Globus pallidus (tissue), 1 donor: ENCODE measurements around the gene KCNJ4.
"Not testable (repeated sequence)": the region's sequence is repeated elsewhere in the genome, so short reads cannot be mapped to it uniquely, and the experiment has no call there.

Source experiments
- DNase-seq: peaks from one replicate; pipeline ENCODE4 v3.0.0-alpha.2; 2015; ENCODE audit warnings: low spot score

The KCNJ4 gene

GRCh38 chr22:38412435-38413084 is 42.4 kb downstream of the KCNJ4 start:
- no peak for DNase-seq

- DNase-seq = no peak
These were observed 44.0 kb downstream of the KCNJ4 start for GRCh38 chr22:38411016-38411415.

- not testable (repeated sequence) for DNase-seq
These were observed 45.1 kb downstream of the KCNJ4 start for GRCh38 chr22:38409916-38410315.

GRCh38 chr22:38406617-38407016 is 48.4 kb downstream of the KCNJ4 start:
- DNase-seq = no peak

- DNase-seq = no peak
These were observed 50.6 kb downstream of the KCNJ4 start for GRCh38 chr22:38404419-38404818.

GRCh38 chr22:38403812-38404211 is 51.2 kb downstream of the KCNJ4 start:
- no peak for DNase-seq

- no peak for DNase-seq
These were observed 52.8 kb downstream of the KCNJ4 start for GRCh38 chr22:38402204-38402603.

- DNase-seq = no peak
These were observed 53.5 kb downstream of the KCNJ4 start for GRCh38 chr22:38401336-38402084.

- DNase-seq = not testable (repeated sequence)
These were observed 54.7 kb downstream of the KCNJ4 start for GRCh38 chr22:38400256-38400655.

GRCh38 chr22:38398609-38399461 is 56.2 kb downstream of the KCNJ4 start:
- peak; percentile 82 for DNase-seq

GRCh38 chr22:38398181-38398608 is 56.8 kb downstream of the KCNJ4 start:
- peak; percentile 55 for DNase-seq

GRCh38 chr22:38397189-38398085 is 57.6 kb downstream of the KCNJ4 start:
- DNase-seq = no peak

GRCh38 chr22:38396440-38397069 is 58.4 kb downstream of the KCNJ4 start:
- DNase-seq = not testable (repeated sequence)

GRCh38 chr22:38395944-38396343 is 59.1 kb downstream of the KCNJ4 start:
- DNase-seq = not testable (repeated sequence)

GRCh38 chr22:38394929-38395624 is 59.9 kb downstream of the KCNJ4 start:
- DNase-seq = not testable (repeated sequence)

- DNase-seq = not testable (repeated sequence)
These were observed 65.6 kb downstream of the KCNJ4 start for GRCh38 chr22:38389428-38389818.

- DNase-seq = peak; percentile 60
These were observed 66.2 kb downstream of the KCNJ4 start for GRCh38 chr22:38388506-38389427.

- not testable (repeated sequence) for DNase-seq
These were observed 68.1 kb downstream of the KCNJ4 start for GRCh38 chr22:38386918-38387317.

- DNase-seq = no peak
These were observed 71.6 kb downstream of the KCNJ4 start for GRCh38 chr22:38383417-38383816.
